ENCODE measurements around the gene KCNG2. TPM values are rescaled to one million over a fixed set of nuclear protein-coding genes. Genes with fewer than 3 reads are reported as not detected.
A peak's percentile ranks its signal among the peaks of the same experiment; 100 is the strongest.

Gene KCNG2
- total RNA-seq, 1 donor from 2014 or later = not detected

DNA sequence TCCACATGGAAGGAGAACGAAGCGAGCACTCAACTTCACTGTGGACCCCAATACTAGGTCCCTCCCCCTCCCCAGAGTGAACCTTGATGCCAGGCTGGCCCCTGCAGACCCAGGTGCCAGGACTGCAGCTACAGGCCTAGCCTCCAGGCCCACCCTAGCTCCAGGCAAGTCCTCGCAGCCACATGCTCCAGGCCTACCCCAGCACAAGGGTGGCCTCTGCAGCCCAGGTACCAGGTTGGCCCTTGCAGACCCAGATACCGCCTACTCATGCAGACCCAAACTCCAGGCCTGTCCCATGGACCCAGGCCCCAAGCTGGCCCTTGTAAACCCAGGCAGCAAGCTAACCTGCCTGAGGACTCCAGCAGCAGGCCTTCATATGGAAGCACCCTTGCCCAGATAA lies 44.2 kb downstream of the KCNG2 start:
- H3K27me3 Mint-ChIP-seq (ENCODE audit: low read depth) = peaks cover 48% of the 10 kb centered on the region
- H3K27ac Mint-ChIP-seq (ENCODE audit: unreplicated experiment) = no peak overlapping the region
- DNase-seq (ENCODE audit: low spot score) = peak; percentile 65
- H3K36me3 Mint-ChIP-seq (ENCODE audit: low read depth) = no peaks in the 10 kb centered on the region
- peaks cover 16% of the 10 kb centered on the region for H3K9me3 Mint-ChIP-seq (ENCODE audit: low read depth)
- no peak overlapping the region for H3K4me3 Mint-ChIP-seq (ENCODE audit: unreplicated experiment)
- H3K4me1 Mint-ChIP-seq (ENCODE audit: low read depth) = no peaks in the 10 kb centered on the region
- TF ChIP-seq, protein P1, sequence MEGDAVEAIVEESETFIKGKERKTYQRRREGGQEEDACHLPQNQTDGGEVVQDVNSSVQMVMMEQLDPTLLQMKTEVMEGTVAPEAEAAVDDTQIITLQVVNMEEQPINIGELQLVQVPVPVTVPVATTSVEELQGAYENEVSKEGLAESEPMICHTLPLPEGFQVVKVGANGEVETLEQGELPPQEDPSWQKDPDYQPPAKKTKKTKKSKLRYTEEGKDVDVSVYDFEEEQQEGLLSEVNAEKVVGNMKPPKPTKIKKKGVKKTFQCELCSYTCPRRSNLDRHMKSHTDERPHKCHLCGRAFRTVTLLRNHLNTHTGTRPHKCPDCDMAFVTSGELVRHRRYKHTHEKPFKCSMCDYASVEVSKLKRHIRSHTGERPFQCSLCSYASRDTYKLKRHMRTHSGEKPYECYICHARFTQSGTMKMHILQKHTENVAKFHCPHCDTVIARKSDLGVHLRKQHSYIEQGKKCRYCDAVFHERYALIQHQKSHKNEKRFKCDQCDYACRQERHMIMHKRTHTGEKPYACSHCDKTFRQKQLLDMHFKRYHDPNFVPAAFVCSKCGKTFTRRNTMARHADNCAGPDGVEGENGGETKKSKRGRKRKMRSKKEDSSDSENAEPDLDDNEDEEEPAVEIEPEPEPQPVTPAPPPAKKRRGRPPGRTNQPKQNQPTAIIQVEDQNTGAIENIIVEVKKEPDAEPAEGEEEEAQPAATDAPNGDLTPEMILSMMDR (IDR thresholded peaks at IDR 0.05) = no peak

DNA sequence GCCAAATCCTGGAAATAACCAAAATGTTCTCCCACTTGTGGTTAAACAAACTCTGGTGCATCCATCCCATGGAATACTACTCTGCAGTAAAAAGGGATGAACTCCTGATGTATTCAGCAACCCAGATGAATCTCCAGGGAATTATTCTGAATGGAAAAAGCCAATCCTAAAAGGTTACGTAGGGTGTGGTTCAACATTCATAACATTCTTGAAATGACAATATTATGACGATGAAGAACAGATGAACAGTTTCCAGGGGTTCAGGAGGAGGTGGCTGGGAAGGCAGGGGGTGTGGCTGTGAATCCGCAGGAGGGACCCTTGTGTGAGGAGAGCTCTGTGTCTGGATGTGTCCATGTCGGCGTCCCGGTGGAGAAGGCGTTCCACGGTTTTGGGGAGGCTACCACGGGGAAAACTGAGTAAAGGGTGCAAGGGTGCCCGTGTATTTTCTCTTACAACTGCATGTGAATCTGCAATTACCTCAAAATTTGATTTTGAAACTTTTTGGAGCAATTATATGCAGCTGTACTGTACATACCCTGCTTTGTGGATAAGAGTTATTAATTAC lies 47.3 kb downstream of the KCNG2 start:
- H3K27me3 Mint-ChIP-seq (ENCODE audit: low read depth) = peaks cover 23% of the 10 kb centered on the region
- no peaks in the 10 kb centered on the region for H3K4me1 Mint-ChIP-seq (ENCODE audit: low read depth)
- TF ChIP-seq, protein P1 (IDR thresholded peaks at IDR 0.05) = no peak

DNA sequence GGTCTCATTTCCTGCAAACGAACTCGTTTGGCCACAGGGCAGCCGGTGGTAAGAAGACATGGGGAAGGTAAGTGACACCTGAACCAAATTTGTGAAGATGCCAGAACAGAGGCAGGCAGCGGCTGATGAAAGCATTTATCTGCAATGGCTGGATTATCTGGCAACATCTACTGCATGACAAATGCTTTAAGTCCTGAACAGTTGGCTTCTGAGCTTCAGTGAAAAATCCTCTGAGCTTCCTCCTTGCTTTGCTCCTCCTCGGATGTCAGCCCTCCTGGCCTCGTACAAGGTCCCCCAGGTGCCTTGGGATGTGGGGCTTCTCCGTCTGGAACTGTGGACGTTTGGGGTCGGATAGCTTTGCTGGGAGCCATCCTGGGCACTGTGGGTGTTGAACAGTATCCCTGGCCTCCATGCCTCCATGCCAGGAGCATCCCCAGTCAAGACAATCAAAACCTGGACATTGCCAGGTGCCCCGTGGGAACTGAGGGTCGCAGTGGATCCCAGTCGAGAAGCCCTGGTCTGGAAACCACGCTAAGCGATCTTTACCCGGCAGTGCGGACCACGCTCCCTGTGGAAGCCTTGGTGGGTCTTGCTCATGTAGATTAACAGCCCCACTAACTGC lies 49.3 kb downstream of the KCNG2 start:
- H3K4me1 Mint-ChIP-seq (ENCODE audit: low read depth) = no peaks in the 10 kb centered on the region
- TF ChIP-seq, protein P1 (IDR thresholded peaks at IDR 0.05) = no peak
- peaks cover 18% of the 10 kb centered on the region for H3K27me3 Mint-ChIP-seq (ENCODE audit: low read depth)
- peaks cover 13% of the 10 kb centered on the region for H3K9me3 Mint-ChIP-seq (ENCODE audit: low read depth)
- H3K36me3 Mint-ChIP-seq (ENCODE audit: low read depth) = no peaks in the 10 kb centered on the region
- H3K27ac Mint-ChIP-seq (ENCODE audit: unreplicated experiment) = no peak overlapping the region
- no peak overlapping the region for H3K4me3 Mint-ChIP-seq (ENCODE audit: unreplicated experiment)
- DNase-seq (ENCODE audit: low spot score) = peak; percentile 62

More for the DNA sequence above, 47.3 kb downstream of the KCNG2 start:
- no peak overlapping the region for H3K4me3 Mint-ChIP-seq (ENCODE audit: unreplicated experiment)
- H3K27ac Mint-ChIP-seq (ENCODE audit: unreplicated experiment) = no peak overlapping the region
- peak; percentile 54 for DNase-seq (ENCODE audit: low spot score)
- H3K36me3 Mint-ChIP-seq (ENCODE audit: low read depth) = no peaks in the 10 kb centered on the region
- peaks cover 13% of the 10 kb centered on the region for H3K9me3 Mint-ChIP-seq (ENCODE audit: low read depth)

DNA sequence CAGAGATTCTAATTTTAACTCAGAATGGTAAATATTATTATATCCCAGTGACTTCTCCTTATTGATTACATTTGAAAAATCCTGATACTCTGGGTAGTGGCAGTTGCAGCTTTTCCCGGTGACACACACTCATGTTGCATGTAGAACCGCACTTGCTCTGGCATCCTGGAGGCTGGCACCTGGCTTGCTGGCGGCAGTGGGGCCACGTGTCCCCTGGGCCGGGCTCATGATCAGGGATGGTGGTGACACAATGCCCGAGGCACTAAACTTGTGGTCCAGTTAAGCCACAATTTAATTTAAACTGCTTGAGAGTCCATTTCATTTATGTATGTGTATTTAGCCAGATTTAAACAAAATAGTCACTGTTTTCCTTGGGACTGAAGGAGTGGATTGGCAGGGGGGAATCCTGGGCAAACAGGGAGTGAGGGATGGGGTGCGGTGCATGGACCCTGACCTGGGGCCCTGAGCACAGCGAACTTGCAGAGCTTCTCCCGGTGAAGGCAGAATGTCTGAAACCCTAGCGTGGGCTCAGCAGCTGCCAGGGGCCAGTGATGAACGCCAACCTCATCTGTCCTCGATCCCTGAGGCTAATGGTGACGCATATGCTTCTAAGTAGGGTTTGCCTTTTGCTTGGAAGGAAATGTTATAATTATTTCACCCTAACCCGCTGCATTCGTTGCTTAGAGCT lies 50.0 kb downstream of the KCNG2 start:
- no peak overlapping the region for H3K27ac Mint-ChIP-seq (ENCODE audit: unreplicated experiment)
- peaks cover 8% of the 10 kb centered on the region for H3K9me3 Mint-ChIP-seq (ENCODE audit: low read depth)
- no peaks in the 10 kb centered on the region for H3K36me3 Mint-ChIP-seq (ENCODE audit: low read depth)
- TF ChIP-seq, protein P1 (IDR thresholded peaks at IDR 0.05) = no peak
- DNase-seq (ENCODE audit: low spot score) = no peak
- H3K4me1 Mint-ChIP-seq (ENCODE audit: low read depth) = no peaks in the 10 kb centered on the region
- peaks cover 13% of the 10 kb centered on the region for H3K27me3 Mint-ChIP-seq (ENCODE audit: low read depth)
- H3K4me3 Mint-ChIP-seq (ENCODE audit: unreplicated experiment) = no peak overlapping the region

DNA sequence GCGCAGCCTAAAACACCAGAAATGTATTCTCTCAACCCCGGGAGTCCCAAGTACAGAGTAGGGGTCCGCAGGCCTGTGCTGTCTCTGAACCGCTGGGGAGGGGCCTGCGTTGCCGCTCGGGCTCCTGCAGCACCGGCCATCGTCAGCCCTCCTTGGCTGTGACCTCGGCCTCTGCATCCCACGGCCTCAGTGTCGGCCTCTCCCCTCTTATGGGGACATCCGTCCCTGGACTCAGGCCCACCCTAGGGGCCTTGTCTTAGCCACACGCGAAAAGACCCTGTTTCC lies 50.5 kb downstream of the KCNG2 start:
- no peak for DNase-seq (ENCODE audit: low spot score)
- Mint-ChIP-seq H3K27ac (ENCODE audit: unreplicated experiment) (no peak overlapping the region), H3K4me1 (ENCODE audit: low read depth) (no peaks in the 10 kb centered on the region), H3K36me3 (ENCODE audit: low read depth) (no peaks in the 10 kb centered on the region), H3K4me3 (ENCODE audit: unreplicated experiment) (no peak overlapping the region), H3K27me3 (ENCODE audit: low read depth) (peaks cover 9% of the 10 kb centered on the region), H3K9me3 (ENCODE audit: low read depth) (peaks cover 6% of the 10 kb centered on the region)
- TF ChIP-seq, protein P1 (IDR thresholded peaks at IDR 0.05) = no peak

All from chondrocyte (in vitro differentiated cells).